ENCODE results near the gene VTI1A.

GRCh38 chr10:112507988-112508387, 61.0 kb downstream of the VTI1A start:
- TF ChIP-seq, protein P1, sequence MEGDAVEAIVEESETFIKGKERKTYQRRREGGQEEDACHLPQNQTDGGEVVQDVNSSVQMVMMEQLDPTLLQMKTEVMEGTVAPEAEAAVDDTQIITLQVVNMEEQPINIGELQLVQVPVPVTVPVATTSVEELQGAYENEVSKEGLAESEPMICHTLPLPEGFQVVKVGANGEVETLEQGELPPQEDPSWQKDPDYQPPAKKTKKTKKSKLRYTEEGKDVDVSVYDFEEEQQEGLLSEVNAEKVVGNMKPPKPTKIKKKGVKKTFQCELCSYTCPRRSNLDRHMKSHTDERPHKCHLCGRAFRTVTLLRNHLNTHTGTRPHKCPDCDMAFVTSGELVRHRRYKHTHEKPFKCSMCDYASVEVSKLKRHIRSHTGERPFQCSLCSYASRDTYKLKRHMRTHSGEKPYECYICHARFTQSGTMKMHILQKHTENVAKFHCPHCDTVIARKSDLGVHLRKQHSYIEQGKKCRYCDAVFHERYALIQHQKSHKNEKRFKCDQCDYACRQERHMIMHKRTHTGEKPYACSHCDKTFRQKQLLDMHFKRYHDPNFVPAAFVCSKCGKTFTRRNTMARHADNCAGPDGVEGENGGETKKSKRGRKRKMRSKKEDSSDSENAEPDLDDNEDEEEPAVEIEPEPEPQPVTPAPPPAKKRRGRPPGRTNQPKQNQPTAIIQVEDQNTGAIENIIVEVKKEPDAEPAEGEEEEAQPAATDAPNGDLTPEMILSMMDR (conservative IDR thresholded peaks at IDR 0.05; ENCODE audit: low read length), result no peak
- no peak for TF ChIP-seq EZH2phosphoT487 (IDR thresholded peaks at IDR 0.05; ENCODE audit: borderline replicate concordance)

Measured in Loucy (cell line).